Frontal cortex (tissue), 4 donors: ENCODE data around the gene TESPA1. TPM values are rescaled to one million over a fixed set of nuclear protein-coding genes. Genes with fewer than 3 reads are reported as not detected.
"Not testable (repeated sequence)": the region's sequence is repeated elsewhere in the genome, so short reads cannot be mapped to it uniquely, and the experiment has no call there.

Source experiments
- DNase-seq, 2 donors: peaks; one replicate each; pipeline ENCODE4 v3.0.0; 2012; ENCODE audit warnings: low spot score in 2 of 2
- FAIRE-seq: peaks from 2 replicates; lab custom pipeline; 2012; peaks lifted over from hg19 to GRCh38; lab: Jason Lieb, UNC
- total RNA-seq: library from RNA; depleted of rRNA; stranded (reverse); fragments of >200 nt; gene quantifications from one replicate; pipeline ENCODE4 v1.2.3, GENCODE V29; 2014
- donor health status: control.
- donor health status: control.
- donor health status: control.

TESPA1 gene
- total RNA-seq, 1 donor from 2014 or later, result not detected

DNA sequence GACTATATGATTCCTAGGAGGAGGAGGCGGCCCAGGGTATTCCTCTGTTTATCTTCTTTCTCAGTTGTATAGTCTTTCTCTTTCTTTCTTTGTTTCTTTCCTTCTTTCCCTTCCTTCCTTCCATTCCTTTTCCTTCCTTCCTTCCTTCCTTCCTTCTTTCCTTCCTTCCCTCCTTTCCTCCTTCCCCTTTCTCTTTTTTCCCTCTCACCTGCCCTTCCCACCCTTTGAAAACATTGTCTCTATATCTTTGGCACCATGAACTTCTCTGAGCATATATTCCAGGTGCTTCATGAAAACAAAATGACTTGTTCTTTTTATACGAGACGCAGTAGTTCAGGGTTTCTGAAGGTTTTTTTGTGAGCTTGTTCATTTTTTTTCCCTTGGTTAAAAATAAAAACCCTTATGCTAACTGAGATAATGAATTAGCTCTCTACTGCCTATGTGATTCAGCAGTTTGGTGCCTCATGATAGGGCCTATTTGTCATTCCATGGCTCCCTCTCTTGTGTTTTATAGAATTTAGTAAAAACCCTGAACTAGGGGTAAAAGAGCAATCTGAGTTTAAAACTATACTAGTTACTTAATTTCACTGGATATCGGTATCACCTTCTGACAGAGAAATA lies 3.2 kb upstream of the TESPA1 start:
- DNase-seq, result no peak
- FAIRE-seq, result no peak

GRCh38 chr12:54986773-54987172 lies 2.2 kb upstream of the TESPA1 start:
- not testable (repeated sequence) for FAIRE-seq, DNase-seq

- DNase-seq (no peak), FAIRE-seq (no peak)
These were observed 943 bp downstream of the TESPA1 start for GRCh38 chr12:54983536-54984101.

DNA sequence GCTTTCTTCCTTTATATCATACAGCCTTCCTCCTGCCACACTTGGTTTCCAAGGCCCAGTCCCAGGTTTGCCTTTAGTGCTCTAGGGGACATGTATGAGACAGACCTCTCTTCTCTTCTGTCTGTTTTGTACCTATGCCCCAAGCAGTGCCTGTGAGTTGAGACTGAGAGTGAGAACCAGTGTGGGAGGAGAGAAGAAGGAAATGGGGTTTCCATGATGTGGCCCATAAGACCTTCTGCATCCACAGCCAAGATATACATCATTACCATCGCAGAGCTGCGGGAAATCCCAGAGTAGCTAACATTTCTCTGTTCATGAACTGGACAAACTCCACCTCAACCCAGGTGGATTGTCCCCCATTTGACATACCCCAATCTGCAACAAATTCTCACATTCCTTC lies 2.8 kb downstream of the TESPA1 start:
- DNase-seq (no peak), FAIRE-seq (no peak)

GRCh38 chr12:54980341-54980740 lies 4.2 kb downstream of the TESPA1 start:
- FAIRE-seq (no peak), DNase-seq (no peak)

DNA sequence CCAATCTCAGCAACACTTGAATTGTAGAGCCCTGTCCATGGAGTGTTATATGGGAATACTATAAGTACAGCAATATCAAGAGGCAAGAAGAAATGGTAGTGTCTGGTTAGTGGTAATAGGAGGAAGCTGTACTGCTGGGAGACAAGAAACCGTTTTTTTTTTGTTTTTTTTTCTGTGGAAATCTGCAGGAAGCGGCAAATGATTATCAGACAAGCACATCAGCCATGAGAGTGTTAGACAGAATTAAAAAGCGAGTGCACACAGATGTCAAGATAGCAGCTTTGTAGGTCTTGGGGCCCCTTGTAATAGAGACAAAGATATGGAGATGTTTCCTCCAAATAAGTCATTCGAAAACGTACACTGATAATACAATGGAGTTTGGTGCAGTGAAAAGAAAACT lies 6.7 kb downstream of the TESPA1 start:
- DNase-seq, result no peak
- no peak for FAIRE-seq

DNA sequence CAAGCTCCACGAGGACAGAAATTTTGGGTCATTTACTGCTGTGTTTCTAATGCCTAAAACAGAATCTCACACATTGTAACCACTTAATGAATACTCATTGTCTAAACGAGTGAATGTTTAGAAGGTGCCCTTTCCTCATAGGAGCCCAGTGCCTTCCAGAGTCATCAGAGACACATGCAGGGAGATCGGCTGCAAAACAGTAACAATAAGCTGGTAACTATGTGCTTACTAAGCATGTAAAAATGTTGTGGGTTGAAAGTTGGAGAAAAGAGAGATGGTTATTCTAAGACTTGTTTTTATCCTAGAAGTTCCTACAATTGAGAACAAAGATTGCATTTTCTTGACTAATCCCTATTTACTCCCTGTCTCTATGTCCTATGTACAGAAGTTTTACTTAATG lies 7.4 kb downstream of the TESPA1 start:
- FAIRE-seq, result no peak
- DNase-seq, result no peak

- DNase-seq (no peak), FAIRE-seq (no peak)
These were observed 8.7 kb downstream of the TESPA1 start for GRCh38 chr12:54975875-54976274.

- FAIRE-seq (no peak), DNase-seq (no peak)
These were observed 9.3 kb downstream of the TESPA1 start for GRCh38 chr12:54975272-54975671.

DNA sequence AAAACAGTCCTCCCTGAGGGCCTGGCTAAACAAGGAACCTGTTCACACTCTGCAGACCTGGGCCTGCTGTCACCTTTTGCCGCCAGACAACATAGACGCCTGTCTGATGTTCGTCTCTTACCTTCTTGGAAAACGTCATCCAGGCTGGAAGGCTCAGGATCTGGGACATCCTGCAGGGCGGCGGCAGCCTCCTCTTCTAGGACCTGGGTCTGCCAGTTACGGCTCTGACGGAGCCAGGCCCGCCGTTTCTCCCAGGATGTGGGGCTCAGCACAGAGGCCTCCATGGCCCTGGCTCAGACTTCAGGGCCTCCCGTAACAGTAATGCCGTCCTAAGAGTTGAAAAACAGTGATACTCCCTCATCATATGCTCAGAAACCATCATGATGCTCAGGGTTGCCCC lies 10.3 kb downstream of the TESPA1 start:
- DNase-seq (no peak), FAIRE-seq (no peak)

DNA sequence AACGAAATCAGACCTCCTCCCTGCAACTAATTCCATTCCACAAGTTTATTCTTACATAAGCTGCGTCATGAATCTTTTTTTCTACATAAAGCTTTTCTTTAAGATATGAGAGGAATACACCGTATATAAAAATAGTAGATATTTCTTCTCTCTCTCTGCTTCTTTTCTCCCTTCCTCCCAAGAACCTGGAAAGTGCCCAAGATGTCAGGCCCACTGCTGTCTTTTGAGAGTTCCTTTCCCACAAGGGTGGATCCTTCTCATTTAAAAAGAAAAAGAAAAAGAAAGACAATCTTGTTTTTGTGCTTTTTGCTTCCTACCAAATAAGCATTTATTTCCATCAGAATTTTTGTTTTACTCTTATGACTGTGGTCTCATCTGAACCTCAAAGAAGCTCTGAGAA lies 11.0 kb downstream of the TESPA1 start:
- DNase-seq, result no peak
- no peak for FAIRE-seq

- FAIRE-seq (no peak), DNase-seq (no peak)
These were observed 13.8 kb downstream of the TESPA1 start for GRCh38 chr12:54970741-54971140.

- DNase-seq (no peak), FAIRE-seq (no peak)
These were observed 16.3 kb downstream of the TESPA1 start for GRCh38 chr12:54968181-54968730.

GRCh38 chr12:54967461-54967860 lies 17.1 kb downstream of the TESPA1 start:
- FAIRE-seq (no peak), DNase-seq (no peak)

DNA sequence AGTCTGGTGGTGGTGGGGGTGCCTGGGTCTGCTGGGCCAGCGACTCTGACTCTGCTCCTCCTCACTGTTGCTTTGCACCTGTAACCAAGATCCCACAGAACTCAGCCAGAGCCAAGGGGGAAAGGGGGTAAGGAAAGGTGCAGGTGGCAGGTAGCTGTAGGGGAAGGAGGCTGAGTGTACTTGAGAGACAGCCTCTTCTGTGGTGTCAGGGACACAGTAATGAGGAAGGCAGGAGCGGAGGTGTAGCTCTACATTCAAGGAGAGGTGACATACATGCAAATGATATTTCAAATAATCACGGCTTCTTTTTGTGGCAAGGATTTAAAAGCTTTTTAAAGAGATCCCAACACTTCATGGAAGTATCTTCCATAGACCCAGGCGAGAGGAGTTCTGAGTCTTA lies 23.4 kb downstream of the TESPA1 start:
- FAIRE-seq, result no peak
- DNase-seq, result no peak

DNA sequence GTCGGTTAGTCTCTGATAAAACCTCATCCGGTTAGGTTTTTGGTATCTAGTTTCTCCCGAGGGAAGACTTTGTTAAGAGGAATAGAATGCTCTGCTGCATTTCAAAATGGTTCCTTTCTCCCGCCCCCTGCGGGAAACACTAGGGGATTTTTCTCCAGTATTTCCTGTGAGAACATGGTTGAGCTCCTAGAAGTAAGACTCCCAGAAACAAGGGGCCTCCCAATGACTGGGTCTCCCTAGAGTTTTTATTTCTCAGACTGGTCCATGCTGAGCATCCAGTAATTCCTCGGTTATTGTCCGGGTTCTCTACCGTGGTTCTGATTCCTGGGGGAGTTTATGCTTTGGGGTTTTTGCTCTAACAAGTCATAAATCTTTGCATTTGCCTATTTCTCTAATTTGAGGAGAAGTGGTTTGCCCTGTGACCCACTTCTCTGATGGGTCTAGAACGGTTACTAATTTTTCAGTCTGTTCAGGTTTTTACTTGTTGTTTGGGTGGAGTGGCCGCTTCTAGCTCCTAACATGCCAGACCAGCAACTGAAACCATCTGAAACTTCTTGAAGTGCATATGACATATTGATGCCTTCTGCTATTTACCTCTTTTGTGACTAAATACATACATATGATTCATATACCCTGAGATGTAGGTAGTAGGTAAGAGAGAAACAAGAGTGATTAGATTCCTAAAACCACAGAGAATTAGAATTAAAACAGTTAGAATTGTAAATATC lies 25.1 kb downstream of the TESPA1 start:
- DNase-seq, result no peak
- no peak for FAIRE-seq

- DNase-seq (peak in 1 of 2 donors; percentile 41), FAIRE-seq (peak; percentile 91)
These were observed 26.4 kb downstream of the TESPA1 start for GRCh38 chr12:54958048-54958658.

- DNase-seq (no peak), FAIRE-seq (no peak)
These were observed 27.5 kb downstream of the TESPA1 start for GRCh38 chr12:54956818-54957641.

- no peak for FAIRE-seq
- DNase-seq, result no peak
These were observed 28.2 kb downstream of the TESPA1 start for GRCh38 chr12:54956322-54956721.

- DNase-seq (no peak), FAIRE-seq (no peak)
These were observed 29.8 kb downstream of the TESPA1 start for GRCh38 chr12:54954801-54955200.
